ENCODE data around the gene SLC31A1.
"Not testable (repeated sequence)": the region's sequence is repeated elsewhere in the genome, so short reads cannot be mapped to it uniquely, and the experiment has no call there.

The SLC31A1 gene

DNA sequence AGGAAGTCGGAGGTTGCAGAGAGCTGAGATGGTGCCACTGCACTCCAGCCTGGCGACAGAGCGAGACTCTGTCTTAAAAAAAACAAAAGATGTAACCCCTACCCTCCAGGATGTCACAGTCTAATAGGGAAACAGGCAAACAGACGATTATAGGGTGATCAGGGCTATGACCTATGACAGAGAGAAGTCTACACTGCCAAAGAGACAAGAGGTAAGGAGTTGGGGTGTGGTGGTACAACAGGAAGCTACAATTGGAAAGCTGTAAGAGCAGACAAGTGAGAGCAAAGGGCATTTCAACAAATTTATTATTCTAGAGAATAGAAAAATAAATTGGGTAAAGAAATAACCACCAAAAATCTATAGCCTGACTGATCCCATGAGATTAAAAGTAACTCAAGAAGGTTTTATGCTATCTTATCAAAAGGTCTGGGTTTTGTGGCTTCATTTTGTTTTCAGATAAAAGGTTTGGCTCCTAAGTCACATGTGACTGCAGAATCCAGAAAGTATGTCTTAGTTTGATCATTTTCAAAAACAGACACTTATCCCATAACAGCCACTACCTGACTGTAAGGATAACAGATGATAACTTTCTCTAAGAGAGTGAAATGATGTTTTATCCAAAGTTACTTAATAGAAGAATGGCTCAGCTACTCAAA, 46.7 kb downstream of the SLC31A1 start:
- no peak for FAIRE-seq

- no peak for FAIRE-seq
These were observed 48.0 kb downstream of the SLC31A1 start for GRCh38 chr9:113269355-113269754.

DNA sequence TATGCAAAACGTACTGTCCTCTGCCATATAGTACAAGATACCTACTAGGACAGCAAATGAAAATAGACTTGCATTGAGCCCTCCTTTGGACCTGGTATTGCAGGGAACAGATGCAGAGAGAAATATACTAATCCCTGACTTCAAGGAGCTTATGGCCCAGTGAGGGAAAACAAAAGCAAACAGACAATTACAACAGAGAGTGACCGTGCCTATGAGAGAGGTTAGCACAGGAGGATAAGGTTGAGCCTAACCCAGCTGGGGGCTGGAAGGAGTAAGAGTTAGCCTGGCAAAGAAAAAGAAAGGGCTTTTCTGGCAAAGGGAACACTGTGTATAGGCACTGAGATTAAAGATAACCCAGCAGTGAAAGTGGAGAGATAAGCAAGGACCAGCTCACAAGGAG, 48.5 kb downstream of the SLC31A1 start:
- no peak for FAIRE-seq

DNA sequence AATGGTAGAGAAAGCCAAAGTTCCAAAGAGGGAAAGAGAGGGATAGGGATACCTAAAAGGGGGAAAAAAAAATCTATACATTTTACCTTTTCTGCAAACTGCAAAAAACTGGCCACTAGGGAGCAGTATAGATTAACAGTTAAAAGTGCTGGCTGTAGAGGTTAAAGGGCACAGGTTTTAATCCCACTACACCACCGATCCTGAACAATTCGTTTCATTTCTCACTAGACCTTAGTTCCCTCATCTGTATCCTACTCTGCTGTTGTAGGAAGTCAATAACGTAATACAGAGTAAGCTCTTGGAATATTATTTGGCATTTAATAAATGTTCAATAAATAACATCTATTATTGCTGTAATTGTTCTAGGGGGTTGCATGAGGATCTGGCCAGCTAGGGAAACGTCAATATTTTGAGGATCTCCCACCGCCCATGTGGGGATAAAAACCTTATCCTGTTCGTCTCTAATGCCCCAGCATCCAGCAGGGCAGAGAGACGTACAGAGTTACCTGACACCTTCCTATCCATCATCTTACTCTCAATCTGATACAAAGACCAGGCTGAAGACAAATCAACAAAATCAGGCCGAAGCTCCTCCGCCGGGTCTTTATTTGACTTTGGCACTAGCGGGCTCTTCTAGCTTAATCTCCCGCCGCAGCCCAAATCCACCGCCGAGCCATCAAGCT, 53.3 kb downstream of the SLC31A1 start:
- FAIRE-seq, result no peak

- FAIRE-seq, result peak; percentile 94
These were observed 54.1 kb downstream of the SLC31A1 start, which contains the start of the genes CDC26 and PRPF4 for GRCh38 chr9:113275157-113276131. Gene CDC26, minus strand, starts transcription at chr9:113275572. Its CDS starts 3,065 bp downstream, at chr9:113272507. Gene PRPF4, plus strand, starts transcription at chr9:113275658. Its CDS starts 86 bp downstream, at chr9:113275744.

DNA sequence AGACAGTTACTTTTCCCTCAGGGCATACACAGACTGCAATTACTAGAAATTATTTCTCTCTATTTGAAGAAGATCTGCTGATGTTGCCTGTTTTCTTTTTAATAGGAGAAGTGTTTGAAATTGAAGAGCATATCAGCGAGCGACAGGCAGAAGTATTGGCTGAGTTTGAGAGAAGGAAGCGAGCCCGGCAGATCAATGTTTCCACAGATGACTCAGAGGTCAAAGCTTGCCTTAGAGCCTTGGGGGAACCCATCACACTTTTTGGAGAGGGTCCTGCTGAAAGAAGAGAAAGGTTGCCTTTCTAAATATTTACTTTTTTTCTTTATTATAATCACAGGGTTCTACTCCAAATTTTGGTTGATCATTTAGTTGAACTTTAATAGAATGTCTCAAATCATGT, 57.5 kb downstream of the SLC31A1 start:
- FAIRE-seq, result no peak

GRCh38 chr9:113281356-113281755, 60.0 kb downstream of the SLC31A1 start:
- FAIRE-seq, result no peak

GRCh38 chr9:113289091-113289490, 67.7 kb downstream of the SLC31A1 start:
- FAIRE-seq, result no peak

GRCh38 chr9:113290052-113290607, 68.8 kb downstream of the SLC31A1 start:
- no peak for FAIRE-seq

DNA sequence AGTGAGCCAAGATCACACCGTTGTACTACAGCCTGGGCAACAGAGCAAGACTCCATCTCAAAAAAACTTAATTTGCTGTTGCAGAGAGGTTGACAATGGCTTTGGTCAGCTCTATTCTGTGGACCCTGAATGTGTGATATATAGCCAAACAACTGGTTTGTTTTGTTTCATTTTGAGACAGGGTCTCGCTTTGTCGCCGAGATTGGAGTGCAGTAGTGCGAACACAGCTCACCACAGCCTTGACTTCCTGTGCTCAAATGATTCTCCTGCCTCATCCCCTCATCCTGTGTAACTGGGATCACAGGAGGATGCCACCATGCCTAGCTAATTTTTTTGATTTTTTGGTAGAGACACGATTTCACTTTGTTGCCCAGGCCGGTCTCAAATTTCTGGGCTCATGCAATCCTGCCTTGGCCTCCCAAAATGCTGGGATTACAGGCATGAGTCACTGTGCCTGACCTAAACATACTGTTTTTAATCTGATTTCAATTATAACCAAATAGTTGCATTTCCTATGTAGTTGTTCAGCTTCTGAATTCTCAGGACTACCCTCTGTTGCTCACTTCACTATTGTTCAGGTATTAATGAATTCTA, 72.0 kb downstream of the SLC31A1 start:
- FAIRE-seq, result no peak

GRCh38 chr9:113296247-113296646, 74.9 kb downstream of the SLC31A1 start:
- FAIRE-seq, result not testable (repeated sequence)

GRCh38 chr9:113296796-113297558, 75.6 kb downstream of the SLC31A1 start:
- FAIRE-seq, result no peak

- FAIRE-seq, result no peak
These were observed 77.0 kb downstream of the SLC31A1 start for GRCh38 chr9:113298311-113298710.

DNA sequence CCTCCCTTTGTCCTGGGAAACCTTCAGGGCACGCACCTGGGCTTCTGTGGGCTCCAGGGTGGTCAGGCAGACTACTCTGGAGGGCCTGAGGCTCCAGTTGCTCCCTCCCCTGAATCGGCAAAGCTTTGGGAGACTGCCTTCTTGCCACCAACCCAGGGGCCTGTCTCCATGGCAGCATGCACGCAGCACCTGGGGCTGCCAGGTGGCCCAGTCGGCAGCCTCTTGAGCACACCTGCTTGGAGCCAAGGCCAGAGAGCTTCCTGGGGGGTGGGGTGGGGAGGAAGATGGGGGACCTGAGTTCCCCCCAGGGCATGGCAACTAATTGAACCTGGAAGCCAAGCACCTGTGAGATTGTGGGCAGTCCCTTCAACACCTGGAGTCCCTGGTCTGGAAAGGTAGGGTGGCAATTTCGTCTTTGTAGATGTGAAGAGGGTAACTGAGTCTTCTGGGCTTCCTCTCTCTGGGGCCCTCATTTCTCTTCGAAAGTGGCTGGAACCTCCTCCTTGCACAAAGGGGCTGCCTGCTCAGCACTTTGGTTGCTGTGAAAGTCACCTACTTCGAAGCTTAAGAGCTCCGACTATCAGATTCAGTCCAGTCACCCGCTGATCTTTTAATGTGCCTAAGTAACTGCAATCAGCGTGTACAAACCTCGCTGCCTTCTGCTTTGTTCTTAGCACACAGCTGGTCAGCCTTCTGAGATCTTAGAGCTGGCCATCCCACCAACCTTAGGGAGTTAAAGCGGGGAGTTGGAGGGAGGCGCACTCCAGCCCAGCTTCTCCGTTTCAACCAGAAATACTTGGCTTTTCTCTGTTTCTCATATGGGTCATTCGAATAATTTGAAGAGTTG, 77.8 kb downstream of the SLC31A1 start:
- FAIRE-seq, result no peak

GRCh38 chr9:113299800-113300292, 78.5 kb downstream of the SLC31A1 start:
- no peak for FAIRE-seq

GRCh38 chr9:113301548-113301947, 80.2 kb downstream of the SLC31A1 start:
- FAIRE-seq, result no peak

GRCh38 chr9:113302792-113303418, 81.6 kb downstream of the SLC31A1 start, which contains the start of gene RNF183:
Gene RNF183, minus strand, starts transcription at chr9:113303376. Its CDS starts 5,192 bp downstream, at chr9:113298184.
- no peak for FAIRE-seq

DNA sequence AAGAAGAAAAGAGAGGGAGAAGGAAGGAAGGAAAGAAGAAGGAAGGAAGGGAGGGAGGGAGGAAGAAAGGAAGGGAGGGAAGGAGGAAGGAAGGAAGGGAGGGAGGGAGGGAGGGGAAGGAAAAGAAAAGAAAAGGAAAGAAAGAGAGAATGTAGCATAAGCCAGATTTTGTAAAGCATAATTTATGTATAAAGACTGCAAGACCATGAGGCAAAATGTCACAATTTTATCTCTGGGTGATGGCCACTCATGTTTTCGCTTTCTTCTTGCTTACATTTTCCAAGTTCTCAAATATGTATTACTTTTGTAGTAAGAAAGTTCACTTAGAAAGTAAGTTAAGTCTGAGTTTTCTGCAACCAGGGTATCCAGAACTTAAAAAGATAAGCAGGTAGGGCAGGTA, 85.2 kb downstream of the SLC31A1 start:
- FAIRE-seq, result no peak

GRCh38 chr9:113307396-113307975, 86.1 kb downstream of the SLC31A1 start:
- FAIRE-seq, result no peak
